ENCODE measurements around the gene GRAMD1C.

DNA sequence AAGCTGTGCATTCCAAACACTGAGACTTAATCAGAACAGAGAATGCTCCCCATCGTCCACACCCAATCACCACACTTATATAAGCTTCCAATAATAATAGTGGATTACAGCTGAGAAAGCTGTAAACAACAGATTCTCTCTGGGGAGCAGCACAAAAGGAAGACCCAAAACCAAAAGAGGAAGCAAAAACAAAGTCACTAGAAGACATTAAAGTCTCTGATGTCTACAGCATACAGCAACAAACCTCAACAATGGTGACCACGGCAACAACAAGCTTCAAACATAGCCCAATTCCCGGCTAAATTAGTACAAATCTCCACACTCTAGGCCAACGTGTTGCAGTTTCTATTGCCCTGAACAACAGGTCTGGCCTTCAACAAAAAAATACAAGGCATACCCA is 147.0 kb downstream of the GRAMD1C start:
- no peak for TF ChIP-seq CTCF (IDR thresholded peaks at IDR 0.05; ENCODE audit: low read length)
- TF ChIP-seq EZH2 (IDR thresholded peaks at IDR 0.05; ENCODE audit: borderline replicate concordance, low read length) = no peak
